ENCODE results near the gene RNF224.

DNA sequence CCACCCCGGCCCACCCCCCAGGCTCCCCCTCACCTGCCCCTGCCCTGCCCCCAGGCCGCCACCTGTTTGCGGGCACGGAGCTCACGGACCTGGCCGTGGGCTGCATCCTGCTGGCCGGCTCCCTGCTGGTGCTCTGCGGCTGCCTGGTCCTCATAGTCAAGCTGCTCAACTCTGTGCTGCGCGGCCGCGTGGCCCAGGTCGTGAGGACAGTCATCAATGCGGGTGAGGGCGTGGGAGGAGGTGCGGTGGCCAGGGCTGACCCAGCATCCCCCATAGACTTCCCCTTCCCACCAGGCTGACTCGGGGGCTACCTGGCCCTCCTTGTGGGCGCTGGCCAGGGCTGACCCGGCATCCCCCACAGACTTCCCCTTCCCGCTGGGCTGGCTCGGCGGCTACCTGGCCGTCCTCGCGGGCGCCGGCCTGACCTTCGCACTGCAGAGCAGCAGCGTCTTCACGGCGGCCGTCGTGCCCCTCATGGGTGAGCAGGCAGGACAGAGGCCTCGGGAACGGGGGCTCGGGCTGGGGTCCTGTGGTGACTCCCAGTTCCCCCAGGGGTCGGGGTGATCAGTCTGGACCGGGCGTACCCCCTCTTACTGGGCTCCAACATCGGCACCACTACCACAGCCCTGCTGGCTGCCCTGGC lies 6.9 kb downstream of the RNF224 start:
- TF ChIP-seq, protein P1, sequence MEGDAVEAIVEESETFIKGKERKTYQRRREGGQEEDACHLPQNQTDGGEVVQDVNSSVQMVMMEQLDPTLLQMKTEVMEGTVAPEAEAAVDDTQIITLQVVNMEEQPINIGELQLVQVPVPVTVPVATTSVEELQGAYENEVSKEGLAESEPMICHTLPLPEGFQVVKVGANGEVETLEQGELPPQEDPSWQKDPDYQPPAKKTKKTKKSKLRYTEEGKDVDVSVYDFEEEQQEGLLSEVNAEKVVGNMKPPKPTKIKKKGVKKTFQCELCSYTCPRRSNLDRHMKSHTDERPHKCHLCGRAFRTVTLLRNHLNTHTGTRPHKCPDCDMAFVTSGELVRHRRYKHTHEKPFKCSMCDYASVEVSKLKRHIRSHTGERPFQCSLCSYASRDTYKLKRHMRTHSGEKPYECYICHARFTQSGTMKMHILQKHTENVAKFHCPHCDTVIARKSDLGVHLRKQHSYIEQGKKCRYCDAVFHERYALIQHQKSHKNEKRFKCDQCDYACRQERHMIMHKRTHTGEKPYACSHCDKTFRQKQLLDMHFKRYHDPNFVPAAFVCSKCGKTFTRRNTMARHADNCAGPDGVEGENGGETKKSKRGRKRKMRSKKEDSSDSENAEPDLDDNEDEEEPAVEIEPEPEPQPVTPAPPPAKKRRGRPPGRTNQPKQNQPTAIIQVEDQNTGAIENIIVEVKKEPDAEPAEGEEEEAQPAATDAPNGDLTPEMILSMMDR (conservative IDR thresholded peaks at IDR 0.05; ENCODE audit: low read depth, low read length): no peak
- no peak for TF ChIP-seq EZH2phosphoT487 (IDR thresholded peaks at IDR 0.05; ENCODE audit: borderline replicate concordance, low read length)
- no peak for TF ChIP-seq EZH2 (IDR thresholded peaks at IDR 0.05; ENCODE audit: low read length, unreplicated experiment)

All from PC-3 (cell line).